Measurements from ENCODE around the gene MEIS2. TPM values are rescaled to one million over a fixed set of nuclear protein-coding genes. Genes with fewer than 3 reads are reported as not detected.

The MEIS2 gene
- total and polyA plus RNA-seq, 12 donors = 36.2 to 139 (median 74.8) TPM

DNA sequence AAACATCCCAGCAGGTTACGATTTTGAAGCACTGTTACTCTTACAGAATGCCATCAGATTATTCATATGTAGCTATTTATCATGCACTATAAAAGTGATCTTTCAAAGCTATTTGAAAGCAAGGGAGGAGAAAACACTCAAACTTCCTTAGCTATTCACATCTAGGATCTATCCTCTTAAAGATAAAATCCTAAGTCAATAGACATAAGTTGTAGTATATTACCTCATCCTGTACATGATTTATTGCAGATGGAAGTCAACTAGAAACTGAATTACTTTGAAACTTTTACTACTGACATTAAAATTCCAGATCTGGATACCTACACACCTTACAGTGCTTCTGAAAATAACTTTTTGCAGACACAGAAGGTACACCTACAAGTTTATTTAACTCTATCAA lies 197.2 kb downstream of the MEIS2 start:
- intact Hi-C loops (cut with DNase I) = no loop called here
- Histone ChIP-seq H3K27ac (peak overlapping the region in 1 of 5 donors; percentile 1), H3K9me3 (replicated peaks in 1 of 3) (no peaks in the 10 kb centered on the region), H3K4me3 (no peak overlapping the region), H3K27me3 (no peaks in the 10 kb centered on the region), H3K36me3 (replicated peaks in 1 of 2) (no peaks in the 10 kb centered on the region), H3K4me1 (replicated peaks in 1 of 2) (peaks cover 29 to 44% of the 10 kb centered on the region in 2 donors)
- TF ChIP-seq POLR2A (IDR thresholded peaks at IDR 0.05) = no peak
- TF ChIP-seq, protein P1, sequence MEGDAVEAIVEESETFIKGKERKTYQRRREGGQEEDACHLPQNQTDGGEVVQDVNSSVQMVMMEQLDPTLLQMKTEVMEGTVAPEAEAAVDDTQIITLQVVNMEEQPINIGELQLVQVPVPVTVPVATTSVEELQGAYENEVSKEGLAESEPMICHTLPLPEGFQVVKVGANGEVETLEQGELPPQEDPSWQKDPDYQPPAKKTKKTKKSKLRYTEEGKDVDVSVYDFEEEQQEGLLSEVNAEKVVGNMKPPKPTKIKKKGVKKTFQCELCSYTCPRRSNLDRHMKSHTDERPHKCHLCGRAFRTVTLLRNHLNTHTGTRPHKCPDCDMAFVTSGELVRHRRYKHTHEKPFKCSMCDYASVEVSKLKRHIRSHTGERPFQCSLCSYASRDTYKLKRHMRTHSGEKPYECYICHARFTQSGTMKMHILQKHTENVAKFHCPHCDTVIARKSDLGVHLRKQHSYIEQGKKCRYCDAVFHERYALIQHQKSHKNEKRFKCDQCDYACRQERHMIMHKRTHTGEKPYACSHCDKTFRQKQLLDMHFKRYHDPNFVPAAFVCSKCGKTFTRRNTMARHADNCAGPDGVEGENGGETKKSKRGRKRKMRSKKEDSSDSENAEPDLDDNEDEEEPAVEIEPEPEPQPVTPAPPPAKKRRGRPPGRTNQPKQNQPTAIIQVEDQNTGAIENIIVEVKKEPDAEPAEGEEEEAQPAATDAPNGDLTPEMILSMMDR (IDR thresholded peaks at IDR 0.05) = no peak
- DNase-seq = no peak
- WGBS, 4 donors = 59 to 71% (median 62%) methylated on average over 1 of the region's 1 CpG

- 86 to 91% (median 89%) methylated on average over 4 of the region's 4 CpGs for WGBS, 4 donors
- H3K4me1 ChIP-seq (replicated peaks in 1 of 2) = peaks cover 29 to 39% of the 10 kb centered on the region in 2 donors
- H3K36me3 ChIP-seq (replicated peaks in 1 of 2) = no peaks in the 10 kb centered on the region
- H3K27me3 ChIP-seq = no peaks in the 10 kb centered on the region
- TF ChIP-seq POLR2A (IDR thresholded peaks at IDR 0.05) = no peak
- TF ChIP-seq, protein P1 (IDR thresholded peaks at IDR 0.05) = no peak
- H3K27ac ChIP-seq = no peak overlapping the region
- no peak overlapping the region for H3K4me3 ChIP-seq
- intact Hi-C loops (cut with DNase I) = no loop called here
- peak in 2 of 7 donors; percentile 36 to 39 for DNase-seq
- no peaks in the 10 kb centered on the region for H3K9me3 ChIP-seq (replicated peaks in 1 of 3)
Observed at GRCh38 chr15:36901012-36901411, 199.3 kb downstream of the MEIS2 start.

- H3K27ac ChIP-seq = no peak overlapping the region
- H3K36me3 ChIP-seq (replicated peaks in 1 of 2) = peaks cover 0 to 6% of the 10 kb centered on the region in 2 donors
- no peaks in the 10 kb centered on the region for H3K9me3 ChIP-seq (replicated peaks in 1 of 3)
- DNase-seq = no peak
- peaks cover 22 to 26% of the 10 kb centered on the region in 2 donors for H3K4me1 ChIP-seq (replicated peaks in 1 of 2)
- no peak for TF ChIP-seq POLR2A (IDR thresholded peaks at IDR 0.05)
- TF ChIP-seq, protein P1 (IDR thresholded peaks at IDR 0.05) = no peak
- 58 to 78% (median 68%) methylated on average over 2 of the region's 2 CpGs for WGBS, 4 donors
- H3K4me3 ChIP-seq = no peak overlapping the region
- no peaks in the 10 kb centered on the region for H3K27me3 ChIP-seq
- intact Hi-C loops (cut with DNase I) = no loop called here
Observed at GRCh38 chr15:36899696-36900095, 200.7 kb downstream of the MEIS2 start.

- Histone ChIP-seq H3K27me3 (no peaks in the 10 kb centered on the region), H3K4me3 (no peak overlapping the region), H3K9me3 (replicated peaks in 1 of 3) (no peaks in the 10 kb centered on the region), H3K27ac (no peak overlapping the region), H3K4me1 (replicated peaks in 1 of 2) (peaks cover 12 to 16% of the 10 kb centered on the region in 2 donors), H3K36me3 (replicated peaks in 1 of 2) (peaks cover 0 to 14% of the 10 kb centered on the region in 2 donors)
- DNase-seq = no peak
- TF ChIP-seq POLR2A (IDR thresholded peaks at IDR 0.05) = no peak
- TF ChIP-seq, protein P1 (IDR thresholded peaks at IDR 0.05) = no peak
- 64 to 70% (median 67%) methylated on average over 4 of the region's 4 CpGs for WGBS, 4 donors
- intact Hi-C loops (cut with DNase I) = no loop called here
Observed at GRCh38 chr15:36898536-36899126, 201.7 kb downstream of the MEIS2 start.

Data from adrenal gland (tissue), 12 donors.